GM12872 (cell line): ENCODE results near the gene MS4A14.

Experiments used
- TF ChIP-seq, protein P1 (sequence below): IDR thresholded peaks from 3 replicates; pipeline ENCODE4 v1.5.1; 2011; ENCODE audit warnings: low read depth, mild to moderate bottlenecking, low read length, moderate library complexity; ENCODE audit not compliant: insufficient read depth

MS4A14 gene

DNA sequence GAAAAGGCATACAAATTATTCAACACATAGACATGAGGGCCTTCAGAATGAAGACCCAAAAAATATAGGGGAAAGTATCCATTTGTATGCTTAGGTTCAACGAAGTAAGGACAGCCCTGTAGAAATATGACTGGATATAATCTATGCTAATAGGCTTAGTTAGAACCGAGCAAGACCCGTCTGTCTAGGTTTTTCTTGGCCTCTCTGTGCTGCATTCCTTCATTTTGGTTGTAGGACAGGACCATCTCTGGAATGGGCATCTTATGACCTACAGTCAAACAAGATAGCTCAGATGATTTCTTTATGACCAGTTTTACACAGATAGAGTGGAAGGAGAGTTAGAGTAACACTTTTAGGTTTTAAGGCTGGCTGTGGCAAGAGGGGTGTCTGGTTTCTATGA lies 23.5 kb upstream of the MS4A14 start:
- TF ChIP-seq, protein P1, sequence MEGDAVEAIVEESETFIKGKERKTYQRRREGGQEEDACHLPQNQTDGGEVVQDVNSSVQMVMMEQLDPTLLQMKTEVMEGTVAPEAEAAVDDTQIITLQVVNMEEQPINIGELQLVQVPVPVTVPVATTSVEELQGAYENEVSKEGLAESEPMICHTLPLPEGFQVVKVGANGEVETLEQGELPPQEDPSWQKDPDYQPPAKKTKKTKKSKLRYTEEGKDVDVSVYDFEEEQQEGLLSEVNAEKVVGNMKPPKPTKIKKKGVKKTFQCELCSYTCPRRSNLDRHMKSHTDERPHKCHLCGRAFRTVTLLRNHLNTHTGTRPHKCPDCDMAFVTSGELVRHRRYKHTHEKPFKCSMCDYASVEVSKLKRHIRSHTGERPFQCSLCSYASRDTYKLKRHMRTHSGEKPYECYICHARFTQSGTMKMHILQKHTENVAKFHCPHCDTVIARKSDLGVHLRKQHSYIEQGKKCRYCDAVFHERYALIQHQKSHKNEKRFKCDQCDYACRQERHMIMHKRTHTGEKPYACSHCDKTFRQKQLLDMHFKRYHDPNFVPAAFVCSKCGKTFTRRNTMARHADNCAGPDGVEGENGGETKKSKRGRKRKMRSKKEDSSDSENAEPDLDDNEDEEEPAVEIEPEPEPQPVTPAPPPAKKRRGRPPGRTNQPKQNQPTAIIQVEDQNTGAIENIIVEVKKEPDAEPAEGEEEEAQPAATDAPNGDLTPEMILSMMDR = no peak

DNA sequence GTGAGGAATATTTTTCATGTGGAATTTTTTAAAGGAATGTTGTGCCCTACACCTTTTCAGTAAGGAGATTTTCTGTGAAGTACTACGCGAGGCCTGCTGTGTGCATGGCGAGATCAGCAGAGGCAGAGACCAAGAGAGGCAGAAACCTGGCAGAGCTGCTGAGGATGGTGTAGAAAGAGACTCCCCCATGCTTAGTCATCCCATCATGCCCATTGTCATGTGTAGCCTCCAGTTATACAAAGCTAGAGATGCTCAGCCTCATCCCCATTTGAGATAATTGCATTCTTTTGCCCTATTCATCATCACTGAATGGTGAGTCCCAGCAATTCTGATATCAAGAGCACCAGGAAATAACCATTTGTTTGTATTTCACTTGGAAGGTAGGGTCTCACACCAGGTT lies 20.9 kb upstream of the MS4A14 start:
- TF ChIP-seq, protein P1 = no peak

DNA sequence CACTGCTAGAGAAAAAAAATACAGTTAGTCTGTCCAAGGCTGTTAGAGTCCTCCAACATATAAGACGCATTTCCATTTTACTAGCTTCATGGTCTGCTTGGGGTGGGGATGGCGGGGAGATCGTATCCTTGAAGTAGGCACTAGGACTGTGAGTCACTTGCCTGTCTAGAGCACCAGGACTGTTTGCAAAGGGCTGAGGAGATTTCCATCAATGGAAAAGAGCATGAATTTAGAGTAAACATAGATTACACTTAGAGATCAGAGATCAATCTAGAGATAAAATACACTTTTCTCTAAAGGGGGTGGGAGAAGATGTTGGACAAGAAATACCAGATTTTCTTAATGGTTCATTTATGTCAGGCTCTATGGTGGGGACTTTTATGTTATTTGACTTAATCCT lies 19.7 kb upstream of the MS4A14 start:
- TF ChIP-seq, protein P1 = no peak

DNA sequence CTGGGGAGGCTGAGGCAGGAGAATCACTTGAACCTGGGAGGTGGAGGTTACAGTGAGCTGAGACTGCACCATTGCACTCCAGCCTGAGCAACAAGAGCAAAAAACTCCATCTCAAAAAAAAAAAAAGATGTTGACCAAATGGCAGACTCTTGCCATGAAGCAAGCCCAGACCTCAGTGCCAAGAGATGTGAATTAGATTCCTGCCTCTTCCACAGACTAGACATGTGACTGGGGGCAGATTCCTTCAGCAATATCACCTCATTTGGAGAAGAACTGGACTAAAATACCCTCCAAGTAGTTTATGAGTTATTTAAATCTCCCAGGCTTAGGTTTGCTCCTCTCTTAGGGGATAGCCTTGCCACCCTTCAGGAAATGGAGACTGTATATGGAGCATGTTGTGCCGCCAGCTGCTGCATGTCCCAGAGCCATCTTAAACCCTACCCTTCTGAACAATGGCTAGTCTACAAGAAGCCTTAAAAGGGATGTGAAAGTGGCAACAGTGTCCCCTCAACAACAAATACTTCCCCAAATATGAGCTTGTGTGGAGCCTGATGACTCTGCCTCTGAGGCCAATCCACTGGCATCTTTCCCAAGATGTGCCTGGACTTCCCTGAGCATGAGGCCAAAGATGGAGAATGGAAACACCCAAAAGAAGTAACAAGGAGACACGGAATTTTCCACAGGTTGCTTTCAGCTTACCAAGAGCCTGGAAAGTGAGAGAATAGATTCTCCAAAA lies 18.7 kb upstream of the MS4A14 start:
- TF ChIP-seq, protein P1 = no peak

DNA sequence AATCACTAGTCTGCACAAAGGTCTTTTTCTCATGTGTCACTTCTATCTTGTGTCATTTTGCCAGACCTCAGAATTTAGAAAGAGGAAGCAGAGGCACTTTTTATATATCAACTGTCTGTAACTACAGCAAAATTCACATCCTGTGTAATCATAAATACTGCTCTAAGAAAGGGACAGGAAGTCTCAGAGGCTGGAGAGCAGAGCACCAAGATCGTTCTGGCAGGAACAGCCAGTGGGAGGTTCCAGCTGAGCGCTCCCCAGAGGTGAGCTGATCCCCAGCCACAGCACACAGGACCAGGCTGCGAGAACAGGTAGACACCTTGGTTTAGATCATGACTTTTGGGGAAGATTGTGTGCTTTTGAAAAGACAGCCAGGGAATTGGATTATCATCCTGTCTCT lies 17.9 kb upstream of the MS4A14 start, which contains the start of gene MS4A7:
Gene MS4A7, plus strand, starts transcription at position 179 of the 400 bp plus-strand sequence. CDS start 4,610 bp downstream, outside the sequence.
- TF ChIP-seq, protein P1 = no peak

DNA sequence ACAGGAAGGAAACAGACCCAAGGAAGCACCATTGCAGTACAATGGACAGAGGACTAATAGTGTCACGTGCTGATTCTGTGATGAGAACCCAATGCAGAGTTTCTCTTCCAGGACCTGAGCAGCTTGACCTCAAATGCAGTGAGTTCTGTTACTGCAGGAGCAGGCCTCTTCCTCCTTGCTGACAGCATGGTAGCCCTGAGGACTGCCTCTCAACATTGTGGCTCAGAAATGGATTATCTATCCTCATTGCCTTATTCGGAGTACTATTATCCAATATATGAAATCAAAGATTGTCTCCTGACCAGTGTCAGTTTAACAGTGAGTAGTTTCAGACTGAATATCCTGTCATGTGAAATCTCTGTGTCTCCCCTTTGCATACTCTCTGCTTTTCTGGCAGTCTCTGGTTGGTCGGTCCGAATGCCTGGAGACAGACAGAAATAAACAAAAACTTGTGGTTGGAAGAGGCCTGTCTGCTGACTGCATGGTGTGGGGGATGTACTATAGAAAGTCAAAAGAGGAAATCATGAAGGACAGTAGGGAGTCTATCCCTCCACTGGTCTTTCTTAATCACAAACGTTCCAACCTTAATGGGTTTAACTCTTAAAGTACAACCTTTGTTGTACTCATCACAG lies 6.9 kb upstream of the MS4A14 start:
- TF ChIP-seq, protein P1 = no peak

DNA sequence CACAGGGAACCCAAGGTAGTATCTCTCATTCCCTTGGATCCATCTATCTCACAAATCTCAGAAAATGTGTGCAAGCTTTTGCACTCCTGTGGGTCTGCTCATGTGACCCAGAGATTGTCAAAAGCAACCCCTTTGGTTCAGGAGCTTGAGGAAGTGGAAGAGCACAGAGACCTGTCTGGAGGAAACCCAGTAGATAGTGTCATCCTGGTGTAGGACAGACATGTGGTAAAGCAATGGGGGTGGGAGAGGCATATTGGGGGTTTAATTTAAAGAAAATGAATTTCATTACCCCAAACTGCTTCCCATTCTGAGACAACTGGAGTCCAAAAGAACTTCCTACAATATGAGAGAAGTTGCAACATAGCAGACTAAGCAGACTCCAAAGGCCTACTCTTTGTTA lies 5.8 kb upstream of the MS4A14 start:
- TF ChIP-seq, protein P1 = no peak
